ENCODE results near the gene FBXO24.

The FBXO24 gene

GRCh38 chr7:100590077-100590737 is 4.1 kb downstream of the FBXO24 start:
- DNase-seq (ENCODE audit: low spot score), result no peak

GRCh38 chr7:100591596-100591995 is 5.5 kb downstream of the FBXO24 start:
- no peak for DNase-seq (ENCODE audit: low spot score)

DNA sequence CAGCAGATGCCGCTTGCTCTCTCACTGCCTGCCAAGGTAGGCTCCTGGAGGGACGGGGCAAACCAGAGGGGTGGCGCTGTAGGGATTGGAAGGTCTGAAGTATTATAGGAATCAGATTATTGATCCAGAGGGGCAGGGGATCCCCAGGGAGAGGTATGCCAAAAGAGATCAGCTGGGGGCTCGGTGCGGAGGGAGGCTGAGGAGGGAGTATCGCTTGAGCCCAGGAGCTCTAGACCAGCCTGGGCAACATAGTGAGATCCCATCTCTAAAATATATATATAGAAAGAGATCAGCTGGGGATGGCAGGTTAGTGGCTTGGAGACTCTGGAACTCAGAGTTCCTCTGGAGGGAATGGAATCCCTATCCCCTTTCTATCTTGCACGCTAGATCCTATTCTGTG is 9.1 kb downstream of the FBXO24 start:
- no peak for DNase-seq (ENCODE audit: low spot score)

GRCh38 chr7:100598425-100598824 is 12.3 kb downstream of the FBXO24 start:
- DNase-seq (ENCODE audit: low spot score), result no peak

DNA sequence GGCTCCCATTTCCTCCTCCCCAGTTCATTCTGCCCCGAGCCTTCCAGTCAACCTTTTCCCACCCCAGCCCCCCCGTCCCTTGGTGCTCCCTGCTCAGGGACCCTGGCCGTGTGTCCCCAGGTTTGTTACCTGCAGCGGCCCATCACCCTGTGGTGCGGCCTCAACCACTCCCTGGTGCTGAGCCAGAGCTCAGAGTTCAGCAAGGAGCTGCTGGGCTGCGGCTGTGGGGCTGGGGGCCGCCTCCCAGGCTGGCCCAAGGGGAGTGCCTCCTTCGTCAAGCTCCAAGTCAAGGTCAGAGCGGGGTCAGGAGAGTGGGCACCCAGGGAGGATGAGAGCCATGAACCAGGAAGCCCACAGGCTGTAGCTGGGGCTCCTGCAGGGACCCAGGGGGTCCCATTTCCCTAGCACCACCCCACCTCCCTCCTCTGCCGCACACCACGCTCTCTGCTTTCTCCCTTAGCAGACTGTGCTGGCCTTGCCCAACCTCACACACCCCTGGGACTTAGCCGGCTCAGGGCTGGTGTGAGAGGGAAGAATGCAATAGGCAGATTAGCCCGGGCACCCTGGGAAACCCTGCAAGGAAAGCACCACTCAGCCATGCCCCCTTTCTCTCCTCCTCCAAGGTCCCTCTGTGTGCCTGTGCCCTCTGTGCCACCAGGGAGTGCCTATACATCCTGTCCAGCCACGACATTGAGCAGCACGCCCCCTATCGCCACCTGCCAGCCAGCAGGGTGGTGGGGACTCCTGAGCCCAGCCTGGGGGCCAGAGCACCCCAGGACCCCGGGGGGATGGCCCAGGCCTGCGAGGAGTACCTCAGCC is 14.0 kb downstream of the FBXO24 start:
- no peak for DNase-seq (ENCODE audit: low spot score)

DNA sequence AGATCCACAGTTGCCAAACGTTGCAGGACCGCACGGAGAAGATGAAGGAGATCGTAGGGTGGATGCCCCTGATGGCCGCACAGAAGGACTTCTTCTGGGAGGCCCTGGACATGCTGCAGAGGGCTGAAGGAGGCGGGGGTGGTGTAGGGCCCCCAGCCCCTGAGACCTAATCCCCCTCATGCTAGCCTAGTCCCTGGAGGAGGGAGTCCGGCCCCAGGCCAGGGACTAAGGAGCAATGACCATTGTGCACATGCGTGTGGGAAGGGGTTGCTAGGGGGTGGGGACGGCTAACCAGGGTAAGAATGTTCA is 14.6 kb downstream of the FBXO24 start:
- no peak for DNase-seq (ENCODE audit: low spot score)

- no peak for DNase-seq (ENCODE audit: low spot score)
Observed at GRCh38 chr7:100602889-100603725, 17.0 kb downstream of the FBXO24 start.

GRCh38 chr7:100603726-100604027 is 17.5 kb downstream of the FBXO24 start:
- DNase-seq (ENCODE audit: low spot score), result no peak

- DNase-seq (ENCODE audit: low spot score), result peak; percentile 80
Observed at GRCh38 chr7:100604028-100604975, 18.2 kb downstream of the FBXO24 start.

DNA sequence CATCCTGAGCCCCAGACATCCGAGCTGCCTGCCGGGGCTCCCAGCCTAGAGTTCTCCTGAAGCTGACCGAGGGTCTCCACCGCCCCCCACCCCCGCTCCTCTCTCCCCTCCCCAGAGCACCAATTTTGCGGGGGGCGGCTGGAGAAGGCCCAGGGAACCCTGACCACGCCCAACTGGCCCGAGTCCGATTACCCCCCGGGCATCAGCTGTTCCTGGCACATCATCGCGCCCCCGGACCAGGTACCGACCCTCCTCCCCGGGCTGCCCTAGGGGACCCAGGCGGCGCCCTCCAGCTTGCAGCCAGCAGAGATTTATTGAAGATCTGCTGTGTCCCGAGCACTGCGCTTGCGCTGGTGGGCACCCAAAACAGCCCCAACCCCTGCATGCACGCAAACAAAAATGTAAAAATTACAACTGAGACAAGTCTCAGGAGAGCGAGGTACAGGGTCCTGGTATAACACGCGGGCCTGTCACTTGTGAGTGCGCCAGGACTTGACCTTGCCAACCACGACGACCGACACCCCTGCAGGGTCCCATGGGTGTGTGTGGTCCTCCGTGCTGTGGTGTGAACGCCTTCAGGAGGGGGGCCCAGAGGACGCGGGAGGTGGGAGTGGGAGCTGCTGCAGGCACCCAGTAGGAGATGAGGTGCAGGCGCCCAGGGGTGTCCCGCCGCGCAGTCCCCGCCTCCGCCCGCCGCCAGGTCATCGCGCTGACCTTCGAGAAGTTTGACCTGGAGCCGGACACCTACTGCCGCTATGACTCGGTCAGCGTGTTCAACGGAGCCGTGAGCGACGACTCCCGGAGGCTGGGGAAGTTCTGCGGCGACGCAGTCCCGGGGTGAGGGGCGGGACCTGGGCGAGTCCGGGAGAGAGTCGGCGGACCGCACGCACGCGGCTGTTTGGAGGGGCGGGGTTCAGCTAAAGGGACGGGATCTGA is 19.1 kb downstream of the FBXO24 start:
- no peak for DNase-seq (ENCODE audit: low spot score)

DNA sequence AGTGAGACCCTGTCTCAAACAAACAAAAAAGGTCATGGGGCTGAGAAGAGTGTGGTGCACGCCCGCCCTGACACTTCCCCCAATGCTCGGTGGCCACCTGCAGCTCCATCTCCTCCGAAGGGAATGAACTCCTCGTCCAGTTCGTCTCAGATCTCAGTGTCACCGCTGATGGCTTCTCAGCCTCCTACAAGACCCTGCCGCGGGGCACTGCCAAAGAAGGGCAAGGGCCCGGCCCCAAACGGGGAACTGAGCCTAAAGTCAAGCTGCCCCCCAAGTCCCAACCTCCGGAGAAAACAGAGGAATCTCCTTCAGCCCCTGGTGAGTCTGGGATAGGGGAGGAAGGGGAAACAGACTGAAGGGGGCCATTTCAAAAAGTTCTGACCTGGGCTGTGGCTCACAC is 20.2 kb downstream of the FBXO24 start:
- no peak for DNase-seq (ENCODE audit: low spot score)

DNA sequence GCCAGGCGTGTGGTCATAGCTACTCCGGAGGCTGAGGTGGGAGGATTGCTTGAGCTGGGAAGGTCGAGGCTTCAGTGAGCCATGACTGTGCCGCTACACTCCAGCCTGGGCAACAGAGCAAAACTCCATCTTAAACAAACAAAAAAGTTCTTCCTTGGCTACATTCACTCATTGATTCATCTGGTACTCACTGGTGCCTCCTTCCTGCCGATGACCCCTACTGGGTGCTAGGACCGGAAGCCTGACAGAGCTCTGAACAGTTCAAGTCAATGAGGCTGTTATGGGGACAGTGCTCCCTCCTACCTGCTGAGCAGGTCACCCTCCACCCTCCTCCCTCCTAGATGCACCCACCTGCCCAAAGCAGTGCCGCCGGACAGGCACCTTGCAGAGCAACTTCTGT is 21.0 kb downstream of the FBXO24 start:
- DNase-seq (ENCODE audit: low spot score), result no peak

DNA sequence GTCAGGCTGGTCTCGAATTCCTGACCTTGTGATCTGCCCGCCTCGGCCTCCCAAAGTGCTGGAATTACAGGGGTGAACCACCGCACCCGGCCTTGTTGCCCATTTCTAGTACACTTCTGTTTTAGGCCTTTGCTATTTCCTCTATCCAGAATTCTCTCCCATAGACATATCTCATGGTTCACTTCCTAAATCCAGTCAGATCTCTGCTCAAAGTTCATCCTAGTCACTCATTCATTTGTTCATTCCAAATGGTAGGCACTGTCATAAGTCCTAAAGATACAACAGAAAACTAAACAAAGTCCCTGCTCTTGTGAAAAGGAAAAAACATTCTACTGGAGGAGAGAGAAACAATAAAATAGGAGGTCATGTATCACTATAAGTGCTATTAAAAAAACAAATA is 23.8 kb downstream of the FBXO24 start:
- no peak for DNase-seq (ENCODE audit: low spot score)

DNA sequence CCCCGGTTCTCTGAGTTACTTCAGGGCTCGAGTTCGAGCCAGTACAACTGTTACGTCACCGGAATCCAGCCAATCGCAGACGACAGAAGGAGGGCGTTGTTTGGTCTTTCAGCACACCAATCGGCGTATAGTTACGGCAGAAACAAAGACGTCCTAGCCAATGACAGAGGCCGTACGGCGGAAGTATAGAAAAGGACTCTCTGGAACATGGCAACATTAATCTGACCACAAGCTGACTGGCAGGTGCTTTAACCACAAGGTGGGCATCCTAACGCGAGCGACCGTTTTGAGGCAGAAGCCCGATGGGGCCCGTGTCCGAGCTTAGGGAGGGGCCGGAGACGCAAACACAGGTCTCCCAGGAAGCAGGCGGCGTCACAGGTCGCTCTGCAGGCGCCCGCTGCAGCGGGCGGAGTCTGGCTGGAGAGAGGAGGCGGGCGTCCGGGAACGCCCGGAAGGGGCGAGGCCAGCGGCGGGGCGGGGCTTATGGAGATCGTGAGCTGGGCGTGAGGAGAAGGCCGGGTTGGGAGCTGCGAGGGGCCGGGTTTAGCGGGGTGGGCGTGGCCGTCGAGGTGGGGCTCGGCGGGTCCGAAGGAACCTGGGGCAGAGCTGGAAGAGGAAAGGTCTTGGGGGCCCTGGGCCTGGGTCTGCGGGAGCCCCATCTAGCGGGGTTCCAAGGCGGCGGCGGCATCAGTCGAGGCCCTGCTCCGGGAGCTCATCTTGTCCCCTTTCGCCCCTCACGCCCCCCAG is 26.0 kb downstream of the FBXO24 start, which contains the start of gene MOSPD3:
Gene MOSPD3, plus strand, starts transcription at position 558 of the 747 bp plus-strand sequence. CDS start 252 bp downstream, outside the sequence.
- peak; percentile 98 for DNase-seq (ENCODE audit: low spot score)

- DNase-seq (ENCODE audit: low spot score), result no peak
Observed at GRCh38 chr7:100612730-100613390, 26.7 kb downstream of the FBXO24 start.

DNA sequence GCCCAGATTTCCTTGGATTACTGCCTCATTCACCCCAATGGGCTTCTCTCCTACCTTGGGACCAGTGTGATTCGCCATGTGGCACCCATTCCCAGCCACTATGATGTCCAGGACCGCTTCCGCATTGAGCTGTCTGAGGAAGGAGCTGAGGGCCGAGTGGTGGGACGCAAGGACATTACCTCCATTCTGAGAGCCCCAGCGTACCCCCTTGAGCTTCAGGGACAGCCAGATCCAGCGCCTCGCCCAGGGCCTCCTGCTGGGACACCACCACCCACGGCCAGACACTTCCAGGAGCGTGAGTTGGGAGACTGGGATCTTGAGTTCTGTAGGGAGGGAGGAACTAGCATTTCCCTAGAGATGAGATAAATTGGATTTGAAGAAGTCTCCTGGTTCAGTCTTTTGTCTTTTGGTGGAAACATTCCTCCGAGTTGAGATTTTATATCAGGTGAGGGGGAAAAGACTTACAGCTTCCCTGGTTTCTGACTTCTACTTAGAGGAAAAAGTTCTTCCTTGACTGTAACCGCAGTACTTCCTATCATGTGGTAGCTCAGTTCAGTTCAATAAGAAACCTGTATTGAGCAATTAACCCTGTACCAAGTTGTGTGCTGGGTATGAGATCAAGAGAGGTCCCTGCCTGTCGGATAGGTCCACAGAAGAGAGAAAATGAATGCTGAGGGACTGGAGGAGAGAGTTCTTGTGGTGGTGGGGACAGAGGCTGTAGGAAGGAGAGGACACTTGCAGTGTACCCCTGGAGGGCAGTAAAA is 27.5 kb downstream of the FBXO24 start:
- DNase-seq (ENCODE audit: low spot score), result no peak

DNA sequence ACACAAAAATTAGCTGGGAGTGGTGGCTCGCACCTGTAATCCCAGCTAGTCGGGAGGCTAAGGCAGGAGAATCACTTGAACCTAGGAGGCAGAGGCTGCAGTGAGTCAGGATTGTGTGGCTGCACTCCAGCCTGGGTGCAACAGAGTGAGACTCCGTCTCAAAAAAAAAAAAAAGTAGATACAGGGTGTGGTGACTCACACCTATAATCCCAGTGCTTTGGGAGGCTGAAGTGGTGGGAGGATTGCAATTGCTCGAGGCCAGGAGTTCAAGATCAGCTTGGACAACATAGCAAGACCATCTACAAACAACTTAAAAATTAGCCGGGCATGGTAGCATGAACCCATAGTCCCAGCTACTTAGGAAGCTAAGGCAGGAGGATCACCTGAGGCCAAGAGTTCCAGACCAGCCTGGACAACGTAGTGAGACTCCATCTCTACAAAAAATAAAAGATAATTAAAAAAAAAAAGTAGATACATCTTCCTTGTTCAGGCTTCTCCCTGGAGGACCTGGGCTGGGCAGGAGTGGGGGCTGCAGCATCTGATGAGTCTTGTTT is 28.3 kb downstream of the FBXO24 start:
- no peak for DNase-seq (ENCODE audit: low spot score)

- no peak for DNase-seq (ENCODE audit: low spot score)
Observed at GRCh38 chr7:100620239-100620638, 34.1 kb downstream of the FBXO24 start.
